Hematopoietic multipotent progenitor cell treated with erythropoietin and hydrocortisone succinate and interleukin-3 and kit ligand, for 8 days (in vitro differentiated cells): ENCODE measurements around the gene SEMA5A.

Experiments
- DNase-seq: peaks from one replicate; pipeline ENCODE4 v3.0.0-alpha.2; 2015

The SEMA5A gene

GRCh38 chr5:9545992-9546851, at the start of gene SEMA5A:
TSS of gene SEMA5A (minus strand) at chr5:9546075. CDS start at chr5:9379946, 166,129 bp downstream.
- no peak for DNase-seq

- no peak for DNase-seq
Observed at GRCh38 chr5:9594913-9595312, 49.0 kb upstream of the SEMA5A start.

GRCh38 chr5:9589049-9589835, 43.4 kb upstream of the SEMA5A start:
- DNase-seq = no peak

DNA sequence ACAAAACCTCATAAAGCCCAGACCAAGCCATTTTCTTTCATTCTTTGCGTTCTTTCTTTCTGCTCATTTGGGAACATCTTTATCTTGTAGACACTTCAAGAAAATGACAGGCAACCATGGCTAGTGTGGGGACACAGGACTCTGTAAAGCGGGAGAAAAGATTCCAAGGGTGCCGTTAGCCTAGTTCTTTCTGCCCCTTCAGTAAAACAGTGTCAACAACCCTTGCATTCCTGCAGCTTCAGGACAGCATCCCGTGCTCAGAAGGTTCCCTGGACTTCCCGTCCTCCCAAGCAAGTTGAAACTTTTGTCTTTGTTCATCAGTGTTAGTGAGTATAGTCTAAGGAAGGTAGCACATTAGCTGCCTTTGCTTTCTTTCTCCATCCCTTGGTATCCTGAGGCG, 42.4 kb upstream of the SEMA5A start:
- DNase-seq = no peak

DNA sequence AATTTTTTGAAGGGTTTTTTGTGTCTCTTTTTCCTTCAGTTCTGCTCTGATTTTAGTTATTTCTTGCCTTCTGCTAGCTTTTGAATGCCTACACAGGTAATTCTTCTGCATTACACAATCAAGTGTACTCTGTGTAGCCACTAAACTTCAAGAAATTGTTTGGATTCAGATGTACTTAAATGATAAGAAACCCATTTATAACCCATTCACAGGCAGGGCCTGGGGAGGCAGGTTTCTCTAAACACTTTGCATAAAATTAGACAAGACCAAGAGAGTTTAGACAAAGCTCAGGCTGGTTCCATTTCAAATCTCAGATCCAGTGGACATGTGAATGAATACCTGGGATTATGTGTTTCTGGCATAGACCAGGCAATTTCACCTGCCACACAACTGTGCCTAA, 41.3 kb upstream of the SEMA5A start:
- no peak for DNase-seq

DNA sequence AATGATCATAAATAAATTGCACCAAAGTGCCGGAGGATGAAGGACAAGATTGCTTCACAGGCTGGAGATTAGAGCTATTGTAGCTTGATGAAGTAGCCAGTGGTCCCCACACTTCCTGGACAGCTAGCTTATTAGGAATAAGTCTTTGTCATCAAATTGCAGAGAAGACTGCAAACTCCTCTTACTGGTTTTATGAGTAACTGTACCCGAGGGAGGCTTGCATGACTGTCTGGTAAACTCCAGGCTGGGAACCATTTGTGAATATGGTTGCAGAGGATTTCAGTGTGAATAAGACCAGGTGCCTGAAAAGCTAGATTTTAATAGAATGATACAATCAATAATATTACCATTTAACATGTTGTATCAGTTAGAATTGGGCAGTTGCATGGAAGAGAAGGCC, 36.5 kb upstream of the SEMA5A start:
- no peak for DNase-seq

GRCh38 chr5:9573796-9574195, 27.9 kb upstream of the SEMA5A start:
- DNase-seq = no peak

GRCh38 chr5:9572246-9572645, 26.4 kb upstream of the SEMA5A start:
- DNase-seq = no peak

GRCh38 chr5:9570876-9571275, 25.0 kb upstream of the SEMA5A start:
- no peak for DNase-seq

GRCh38 chr5:9567039-9567438, 21.2 kb upstream of the SEMA5A start:
- DNase-seq = no peak

DNA sequence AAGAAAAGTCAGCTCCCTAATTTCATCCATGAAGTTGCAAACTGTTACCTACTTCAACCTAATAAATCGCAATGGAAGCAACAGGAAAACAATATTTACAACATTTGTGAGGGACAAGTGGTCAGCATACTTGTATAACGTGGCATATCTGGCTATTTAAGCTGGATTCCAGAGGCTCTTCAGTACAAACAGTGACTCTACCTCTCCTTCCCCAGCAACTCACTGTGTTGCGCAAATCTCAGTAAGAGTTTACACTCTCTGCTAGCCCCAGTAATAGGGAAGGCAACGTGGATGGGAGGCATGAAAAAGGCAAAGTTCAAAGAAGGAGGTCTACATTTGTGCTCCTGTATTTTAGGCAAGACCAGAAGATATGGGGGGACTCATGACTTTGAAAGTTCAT, 18.9 kb upstream of the SEMA5A start:
- no peak for DNase-seq

DNA sequence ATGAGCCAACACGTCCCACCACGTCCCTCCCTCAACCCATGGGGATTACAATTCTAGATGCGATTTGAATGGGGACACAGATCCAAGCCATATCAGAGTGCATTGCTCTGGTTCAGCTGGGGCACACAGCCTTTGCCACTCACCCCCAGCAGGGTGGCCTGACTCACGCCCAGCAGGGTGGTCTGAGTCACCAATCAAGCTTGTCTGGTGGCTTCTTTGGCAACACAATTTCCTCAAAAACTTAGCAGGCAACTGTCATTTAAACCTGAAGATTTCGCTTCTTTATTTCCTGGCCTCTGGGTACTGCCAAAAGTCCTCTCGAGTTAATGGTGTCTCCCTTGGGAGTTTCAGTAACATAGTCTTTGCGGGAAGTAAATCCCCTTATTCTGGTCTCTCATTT, 16.3 kb upstream of the SEMA5A start:
- no peak for DNase-seq

DNA sequence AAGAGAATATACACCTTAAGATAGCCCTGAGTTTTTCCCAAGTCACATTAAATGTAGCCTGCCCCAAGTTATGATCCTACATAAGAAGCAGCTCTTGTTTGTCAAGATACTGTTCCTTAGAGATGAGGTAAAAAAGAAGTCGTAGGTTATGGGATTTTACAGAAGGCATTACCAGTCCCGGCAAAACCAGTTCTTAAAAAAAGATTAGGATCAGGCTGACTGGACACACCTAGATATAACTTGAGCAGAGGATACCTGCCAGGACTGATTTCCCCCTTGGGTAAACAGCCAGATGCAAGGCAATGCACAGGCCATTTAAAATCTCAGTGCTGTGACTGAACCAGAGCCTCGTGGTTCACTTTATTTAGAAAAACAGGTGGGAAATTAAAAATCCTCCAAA, 14.1 kb upstream of the SEMA5A start:
- no peak for DNase-seq

DNA sequence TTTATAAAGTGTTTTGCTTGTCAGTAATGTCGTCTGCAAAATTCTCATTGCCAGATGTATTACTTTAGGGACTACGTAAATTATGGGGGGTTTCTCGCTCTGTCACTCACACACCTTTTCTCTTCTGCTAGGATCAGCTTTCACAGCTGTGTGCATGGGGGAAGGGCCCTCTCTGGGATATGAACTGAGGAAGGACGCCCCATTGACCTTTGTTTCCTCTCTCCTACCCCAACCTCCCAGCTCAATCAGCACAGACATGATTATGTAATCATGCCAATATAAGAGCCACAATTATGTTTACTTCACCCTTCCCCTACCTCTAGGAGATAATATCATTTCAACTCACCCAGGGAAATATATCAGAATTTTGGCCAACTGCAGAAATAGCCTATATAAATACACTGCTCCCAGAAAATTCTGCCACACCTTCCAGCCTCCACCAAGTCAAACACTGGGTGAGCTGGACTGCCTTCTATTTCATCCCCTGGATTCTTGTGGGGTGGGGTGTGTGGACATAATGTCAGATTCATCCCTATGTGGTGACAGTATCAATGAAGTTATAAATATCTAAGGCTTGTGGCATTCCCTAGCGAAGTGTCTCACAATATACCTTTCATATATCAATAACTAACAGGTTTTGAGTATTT, 12.6 kb upstream of the SEMA5A start:
- DNase-seq = no peak

DNA sequence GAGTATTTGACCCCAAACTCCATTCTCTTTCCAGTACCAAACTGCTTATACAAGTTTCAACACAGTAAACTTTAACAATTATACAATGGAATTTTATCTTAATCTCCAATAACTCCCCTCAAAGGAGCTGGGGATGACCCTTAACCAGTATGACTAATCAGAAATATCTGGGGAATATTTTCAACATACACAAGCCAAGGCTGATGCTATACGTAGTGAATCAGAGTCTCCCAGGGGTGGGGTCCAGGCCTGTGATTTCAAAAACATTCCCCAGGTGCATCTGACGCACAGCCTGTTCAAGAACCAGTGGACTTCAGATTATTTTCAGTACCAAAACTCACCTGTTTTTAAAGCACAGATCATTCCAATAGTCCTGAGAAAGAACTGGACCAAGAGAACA, 11.8 kb upstream of the SEMA5A start:
- DNase-seq = no peak

DNA sequence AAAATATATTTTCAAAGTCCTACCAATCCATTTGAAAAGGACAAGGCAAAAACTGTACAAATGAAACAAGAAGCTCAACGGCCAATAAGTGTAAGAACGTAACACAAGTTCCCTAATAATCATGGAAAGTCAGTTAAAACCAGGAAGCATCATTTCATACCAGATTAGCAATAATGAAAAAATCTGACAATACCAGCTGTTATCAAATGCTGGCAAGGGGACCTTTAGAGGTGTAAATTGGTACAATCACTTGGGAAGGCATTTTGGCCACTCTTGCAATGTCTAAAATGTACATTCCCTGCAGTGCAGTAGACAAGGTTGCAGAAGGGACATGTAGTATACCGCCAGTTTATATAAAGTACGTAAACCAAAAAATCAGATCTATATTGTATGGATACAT, 10.1 kb upstream of the SEMA5A start:
- DNase-seq = no peak

DNA sequence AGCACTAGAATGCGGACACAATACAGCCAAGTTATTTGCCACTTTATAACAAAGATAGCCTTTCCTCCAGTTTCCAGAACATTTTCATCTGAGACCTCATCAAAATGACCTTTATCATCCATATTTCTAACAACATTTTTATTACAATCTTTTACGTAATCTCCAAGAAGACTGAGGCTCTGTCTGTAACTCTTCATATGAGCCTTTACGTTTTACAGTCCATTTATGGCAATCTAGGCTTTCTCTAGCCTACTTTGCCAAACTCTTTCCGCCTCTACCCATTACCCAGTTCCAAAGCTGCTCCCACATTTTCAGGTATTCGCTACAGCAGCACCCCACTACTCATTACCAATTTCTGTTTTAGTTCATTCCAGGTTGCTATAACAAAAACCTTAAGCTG, 8.2 kb upstream of the SEMA5A start:
- no peak for DNase-seq

DNA sequence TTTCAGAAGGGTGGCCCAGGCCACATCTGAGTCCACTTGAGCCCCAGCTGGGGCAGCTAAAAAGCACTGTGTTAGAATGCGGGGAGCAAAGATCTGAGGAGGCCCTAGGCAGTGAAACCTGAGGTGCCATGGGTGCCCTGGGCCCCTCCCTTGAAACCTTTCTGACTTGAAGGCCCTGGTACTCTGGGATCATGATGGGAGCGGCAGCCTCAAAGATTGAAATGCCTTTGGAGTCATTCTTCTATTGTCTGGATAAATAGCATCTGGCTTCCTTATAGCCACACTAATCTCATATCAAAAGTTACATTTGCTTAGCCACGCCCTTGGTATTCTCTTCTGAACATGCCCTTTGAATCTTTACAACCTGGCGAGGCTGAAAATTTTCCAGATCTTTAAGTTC, 7.7 kb upstream of the SEMA5A start:
- DNase-seq = no peak

- no peak for DNase-seq
Observed at GRCh38 chr5:9551567-9552537, 6.0 kb upstream of the SEMA5A start.

GRCh38 chr5:9549941-9550340, 4.1 kb upstream of the SEMA5A start:
- DNase-seq = no peak

GRCh38 chr5:9547122-9547947, 1.5 kb upstream of the SEMA5A start:
- DNase-seq = no peak
